Measurements from ENCODE around the gene EMCN.

- TF ChIP-seq CTCF (IDR thresholded peaks at IDR 0.05): no peak
- TF ChIP-seq POLR2A (IDR thresholded peaks at IDR 0.05): no peak
These were observed 22.7 kb downstream of the EMCN start for GRCh38 chr4:100495074-100495473.
